CD4-positive, alpha-beta T cell (primary cell): ENCODE results near the gene NRDE2. TPM values are rescaled to one million over a fixed set of nuclear protein-coding genes. Genes with fewer than 3 reads are reported as not detected.

Source experiments
- ATAC-seq: fragments of 200-7000 bp; cut with Tn5 transposase; one replicate; pipeline ENCODE4 v1.10.0; 2022; ENCODE audit warnings: mild to moderate bottlenecking; ENCODE audit not compliant: poor library complexity
- CTCF ChIA-PET: fragments of 350-600 bp; sonication (Branson Sonifier 250); formaldehyde crosslinking; loops from one replicate; lab custom pipeline; 2021; ENCODE audit warnings: antibody characterized with exemption, inconsistent platforms; lab: Charles Lee
- POLR2A ChIA-PET: fragments of 350-600 bp; sonication (Branson Sonifier 250); formaldehyde crosslinking; loops from one replicate; lab custom pipeline; 2021; ENCODE audit warnings: antibody characterized with exemption, inconsistent platforms; lab: Charles Lee
- DNase-seq, 14 experiments: peaks; one replicate each; pipeline ENCODE4 v3.0.0-alpha.2; 2013 to 2020; ENCODE audit warnings: mixed read lengths in 2 of 14
- H3K27ac ChIP-seq, 2 donors: one replicate each; pipeline versions ENCODE4 v1.5.1 to v1.7.0; 2013; ENCODE audit warnings: low read length in 2 of 2, low read depth in 1 of 2, mild to moderate bottlenecking in 1 of 2
- H3K27me3 ChIP-seq, 2 experiments: 1 replicate in 1 of 2; 2 replicates in 1 of 2; pipeline versions ENCODE4 v1.6.1 to v1.7.0; 2013; ENCODE audit warnings: low read length in 2 of 2, control low read depth in 1 of 2, mild to moderate bottlenecking in 1 of 2, moderate library complexity in 1 of 2; ENCODE audit not compliant: insufficient read depth in 2 of 2, control insufficient read depth in 1 of 2
- H3K36me3 ChIP-seq: one replicate; pipeline ENCODE4 v1.6.1; 2013; ENCODE audit warnings: low read length, control low read depth; ENCODE audit not compliant: insufficient read depth
- H3K4me1 ChIP-seq: one replicate; pipeline ENCODE4 v1.6.1; 2013; ENCODE audit warnings: low read length, control low read depth; ENCODE audit not compliant: insufficient read depth
- H3K4me3 ChIP-seq: one replicate; pipeline ENCODE4 v1.5.1; 2013; ENCODE audit warnings: mild to moderate bottlenecking, low read length, moderate library complexity
- H3K9me3 ChIP-seq, 2 experiments: 1 replicate in 1 of 2; 2 replicates in 1 of 2; pipeline versions ENCODE4 v1.6.1 to v1.7.0; 2013; ENCODE audit warnings: low read length in 2 of 2, mild to moderate bottlenecking in 2 of 2, control low read depth in 1 of 2, moderate library complexity in 1 of 2; ENCODE audit not compliant: control insufficient read depth in 1 of 2, insufficient read depth in 1 of 2
- H3K27ac Mint-ChIP-seq: one replicate; pipeline ENCODE4 v1.8.0; 2020; ENCODE audit warnings: mixed read lengths
- H3K27me3 Mint-ChIP-seq: one replicate; pipeline ENCODE4 v1.8.0; 2021; ENCODE audit warnings: mixed read lengths
- H3K36me3 Mint-ChIP-seq: one replicate; pipeline ENCODE4 v1.8.0; 2021; ENCODE audit warnings: low read depth, mixed read lengths
- H3K4me1 Mint-ChIP-seq: one replicate; pipeline ENCODE4 v1.8.0; 2021; ENCODE audit warnings: low read depth, mixed read lengths
- H3K4me3 Mint-ChIP-seq: one replicate; pipeline ENCODE4 v1.8.0; 2020; ENCODE audit warnings: mild to moderate bottlenecking, mixed read lengths
- H3K9me3 Mint-ChIP-seq: one replicate; pipeline ENCODE4 v1.8.0; 2020; ENCODE audit warnings: mixed read lengths
- intact Hi-C, 2 experiments: fragments of 100-400 bp; cut with DNase I in 1 of 2; cut with micrococcal nuclease in 1 of 2; formaldehyde crosslinking; loops; one replicate each; pipeline versions ENCODE4 v1.15.1 to v1.9.0; 2023 to 2025; cut with DNase I, micrococcal nuclease
- total RNA-seq, 174 experiments: library from RNA in 2 of 174; stranded (reverse) in 2 of 174; gene quantifications; one replicate each; pipeline ENCODE4 v1.2.3 and lab custom pipeline; 2021 to 2026
- TF ChIP-seq, protein P1 (sequence below): fragments of 200-600 bp; IDR thresholded peaks from one replicate; pipeline ENCODE4 v1.8.0; 2022; ENCODE audit warnings: antibody characterized with exemption, mild to moderate bottlenecking

NRDE2 gene
- total RNA-seq, 2 experiments from 2014 or later, result 17.5 to 17.9 TPM

DNA sequence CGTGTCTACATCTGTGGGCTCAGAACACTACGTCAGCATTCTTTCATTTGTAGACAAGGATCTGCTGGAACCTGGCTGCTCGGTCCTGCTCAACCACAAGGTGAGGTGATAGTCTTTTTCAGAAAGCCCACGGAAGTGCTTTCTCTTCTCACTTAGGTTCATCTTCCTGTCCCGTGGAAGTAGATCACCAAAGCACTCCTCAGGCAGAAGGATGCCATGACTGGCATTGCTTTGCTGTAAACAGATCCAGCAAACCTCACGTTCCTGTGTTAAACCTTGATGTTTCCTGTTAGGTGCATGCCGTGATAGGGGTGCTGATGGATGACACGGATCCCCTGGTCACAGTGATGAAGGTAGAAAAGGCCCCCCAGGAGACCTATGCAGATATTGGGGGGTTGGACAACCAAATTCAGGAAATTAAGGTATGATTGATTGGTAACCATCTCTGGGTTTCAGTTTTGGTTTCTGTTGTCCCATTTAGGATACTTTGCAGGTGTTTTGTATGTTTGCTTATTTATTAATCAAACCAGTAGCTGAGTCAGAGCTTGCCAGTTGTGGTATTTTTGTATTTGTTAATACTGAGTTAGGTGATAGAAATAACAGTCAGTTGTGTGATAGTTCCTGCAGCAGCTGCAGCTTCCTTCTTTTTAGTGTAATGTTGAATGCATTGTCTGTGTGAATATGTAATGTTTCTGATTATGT, 67.8 kb downstream of the NRDE2 start:
- Histone ChIP-seq H3K4me3 (no peak overlapping the region), H3K27me3 (no peaks in the 10 kb centered on the region), H3K36me3 (peaks cover 75% of the 10 kb centered on the region), H3K4me1 (no peaks in the 10 kb centered on the region), H3K27ac (no peak overlapping the region), H3K9me3 (no peaks in the 10 kb centered on the region)
- Mint-ChIP-seq H3K9me3 (no peaks in the 10 kb centered on the region), H3K27ac (peak overlapping the region; percentile 12), H3K36me3 (peaks cover 86% of the 10 kb centered on the region), H3K4me1 (peaks cover 4% of the 10 kb centered on the region), H3K27me3 (no peaks in the 10 kb centered on the region), H3K4me3 (no peak overlapping the region)
- ATAC-seq (peak; percentile 34), DNase-seq (peak in 2 of 14 experiments; percentile 30 to 40)
- CTCF ChIA-PET, result no interaction called here
- TF ChIP-seq, protein P1, sequence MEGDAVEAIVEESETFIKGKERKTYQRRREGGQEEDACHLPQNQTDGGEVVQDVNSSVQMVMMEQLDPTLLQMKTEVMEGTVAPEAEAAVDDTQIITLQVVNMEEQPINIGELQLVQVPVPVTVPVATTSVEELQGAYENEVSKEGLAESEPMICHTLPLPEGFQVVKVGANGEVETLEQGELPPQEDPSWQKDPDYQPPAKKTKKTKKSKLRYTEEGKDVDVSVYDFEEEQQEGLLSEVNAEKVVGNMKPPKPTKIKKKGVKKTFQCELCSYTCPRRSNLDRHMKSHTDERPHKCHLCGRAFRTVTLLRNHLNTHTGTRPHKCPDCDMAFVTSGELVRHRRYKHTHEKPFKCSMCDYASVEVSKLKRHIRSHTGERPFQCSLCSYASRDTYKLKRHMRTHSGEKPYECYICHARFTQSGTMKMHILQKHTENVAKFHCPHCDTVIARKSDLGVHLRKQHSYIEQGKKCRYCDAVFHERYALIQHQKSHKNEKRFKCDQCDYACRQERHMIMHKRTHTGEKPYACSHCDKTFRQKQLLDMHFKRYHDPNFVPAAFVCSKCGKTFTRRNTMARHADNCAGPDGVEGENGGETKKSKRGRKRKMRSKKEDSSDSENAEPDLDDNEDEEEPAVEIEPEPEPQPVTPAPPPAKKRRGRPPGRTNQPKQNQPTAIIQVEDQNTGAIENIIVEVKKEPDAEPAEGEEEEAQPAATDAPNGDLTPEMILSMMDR, result no peak
- POLR2A ChIA-PET, result no interaction called here
- intact Hi-C loops, result no loop called here

DNA sequence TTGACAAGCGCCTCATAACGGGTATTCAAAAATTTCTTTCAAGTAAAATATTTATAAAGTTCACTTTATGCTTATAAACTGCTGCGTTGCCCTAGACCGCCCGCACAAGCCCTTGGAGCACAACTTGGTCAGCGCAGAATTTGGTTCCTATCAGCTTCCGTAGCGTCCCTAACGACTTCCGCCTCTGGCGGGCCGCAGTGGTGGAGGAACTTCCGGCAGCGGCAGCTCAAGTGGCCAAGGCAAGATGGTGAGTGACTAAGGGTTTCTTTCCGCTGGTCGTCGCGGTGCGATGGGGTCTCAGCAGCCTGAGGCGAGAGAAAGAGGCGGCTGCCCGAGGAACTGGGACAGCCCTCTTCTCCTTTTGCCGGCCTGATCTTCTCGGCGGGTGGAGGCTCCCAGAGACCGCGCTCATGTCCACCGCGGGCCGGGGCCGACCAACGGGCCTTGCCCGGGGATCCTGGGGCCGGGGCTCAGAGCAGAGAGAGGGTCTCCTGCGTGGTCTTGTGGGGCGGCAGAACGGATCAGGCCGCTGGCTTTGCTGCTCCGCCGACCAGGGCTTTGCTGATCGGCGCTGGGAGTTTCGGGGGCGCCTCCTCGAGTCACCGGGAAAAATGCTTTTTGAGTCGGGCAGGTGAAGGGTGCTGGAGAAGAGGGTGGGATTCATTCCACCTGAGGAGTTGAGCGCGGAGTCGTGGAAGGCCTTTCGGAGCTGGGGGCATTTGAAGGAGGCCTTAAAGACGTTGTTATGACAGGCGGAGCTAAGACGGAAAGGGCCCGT, 75.2 kb downstream of the NRDE2 start, which contains the start of gene PSMC1:
Gene PSMC1 (plus strand): TSS at position 200 of the 778 bp plus-strand sequence. CDS start 45 bp downstream, at position 245.
- Mint-ChIP-seq H3K27ac (peak within 1 kb of the TSS; percentile 91), H3K27me3 (peaks cover 16% of the 10 kb centered on the region), H3K4me1 (peaks cover 34% of the 10 kb centered on the region), H3K36me3 (peaks cover 45% of the 10 kb centered on the region), H3K4me3 (peak within 1 kb of the TSS; percentile 99), H3K9me3 (no peaks in the 10 kb centered on the region)
- H3K4me3 ChIP-seq, result peak within 1 kb of the TSS; percentile 79
- peak; percentile 94 for ATAC-seq
- TF ChIP-seq, protein P1, result no peak
- ChIA-PET POLR2A (interaction anchor here (0.7 to 4.3 kb wide), 6 partner anchors 126 to 1611 kb away, joined by 3 to 38 read pairs (median 6); partner anchors contain the start of genes CALM1 and TC2N), CTCF (interaction anchor here (0.6 to 2.1 kb wide), 4 partner anchors 21 to 380 kb away, joined by 3 to 6 read pairs (median 3); no protein-coding TSS in a partner anchor)
- intact Hi-C loops, result loop anchor here (2.0 to 5.0 kb wide), 3 partner anchors 76 to 300 kb away; partner anchors contain the start of gene TDP1 (in 1 of the 2)
- H3K9me3 ChIP-seq, result peaks cover 0 to 4% of the 10 kb centered on the region in 2 experiments
- peak; percentile 79 to 93 (median 83) for DNase-seq
- peak within 1 kb of the TSS; percentile 39 to 79 for H3K27ac ChIP-seq
- peaks cover 0 to 4% of the 10 kb centered on the region in 2 experiments for H3K27me3 ChIP-seq
- peaks cover 20% of the 10 kb centered on the region for H3K36me3 ChIP-seq
- peaks cover 12% of the 10 kb centered on the region for H3K4me1 ChIP-seq

DNA sequence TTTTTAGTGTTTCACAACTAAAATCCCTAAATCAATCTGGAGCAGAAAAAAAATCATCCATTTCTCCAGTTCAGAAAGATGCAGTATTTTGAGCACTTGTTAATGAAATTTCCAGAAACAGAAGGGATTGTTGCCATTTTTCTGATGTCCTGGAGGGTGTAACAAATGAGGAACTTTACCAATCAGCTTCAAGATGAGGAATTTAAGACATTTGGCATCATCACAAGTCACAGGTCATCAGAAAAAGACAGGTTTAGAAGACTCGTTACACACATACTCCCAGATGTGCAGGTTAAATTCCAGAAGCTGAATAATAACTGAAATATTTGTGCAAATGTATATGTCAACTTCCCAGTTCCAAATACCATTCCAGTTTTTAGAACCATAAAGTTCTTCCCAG, 75.9 kb downstream of the NRDE2 start:
- peak in 1 of 14 experiments; percentile 22 for DNase-seq
- ChIA-PET POLR2A (interaction anchor here (0.5 to 4.3 kb wide), 5 partner anchors 127 to 650 kb away, joined by 5 to 38 read pairs (median 7); partner anchors contain the start of gene CALM1), CTCF (interaction anchor here (1.1 to 2.1 kb wide), 2 partner anchors 144 to 316 kb away, joined by 3 to 6 read pairs; no protein-coding TSS in a partner anchor)
- Mint-ChIP-seq H3K4me1 (peaks cover 34% of the 10 kb centered on the region), H3K27ac (peak overlapping the region; percentile 91), H3K9me3 (no peaks in the 10 kb centered on the region), H3K27me3 (peaks cover 16% of the 10 kb centered on the region), H3K4me3 (peak overlapping the region; percentile 99), H3K36me3 (peaks cover 39% of the 10 kb centered on the region)
- TF ChIP-seq, protein P1, result no peak
- peak overlapping the region; percentile 79 for H3K4me3 ChIP-seq
- H3K36me3 ChIP-seq, result peaks cover 14% of the 10 kb centered on the region
- H3K27ac ChIP-seq, result peak overlapping the region in 1 of 2 donors; percentile 79
- H3K4me1 ChIP-seq, result peaks cover 12% of the 10 kb centered on the region
- peaks cover 0 to 4% of the 10 kb centered on the region in 2 experiments for H3K27me3 ChIP-seq
- H3K9me3 ChIP-seq, result peaks cover 0 to 4% of the 10 kb centered on the region in 2 experiments
- intact Hi-C loops, result loop anchor here (2.0 to 5.0 kb wide), 3 partner anchors 77 to 299 kb away; partner anchors contain the start of gene TDP1 (in 1 of the 2)
- ATAC-seq, result no peak
